Neural cell (in vitro differentiated cells): ENCODE results near the gene PEX11B. TPM values are rescaled to one million over a fixed set of nuclear protein-coding genes. Genes with fewer than 3 reads are reported as not detected.

Experiments
- H2AFZ ChIP-seq: fragments of 200-600, 300-800 bp; sonication (generic), shearing (Covaris generic); 2 replicates; pipeline ENCODE4 v1.6.0; 2014; ENCODE audit warnings: low read depth, mild to moderate bottlenecking, antibody characterized with exemption, low read length, moderate library complexity
- H3F3A ChIP-seq: fragments of 200-600 bp; shearing (Covaris generic); 2 replicates; pipeline ENCODE4 v1.6.1; 2016; ENCODE audit warnings: mild to moderate bottlenecking, moderate library complexity, mixed read lengths, antibody characterized with exemption, low read length; ENCODE audit not compliant: insufficient read depth, poor library complexity, severe bottlenecking
- H3K27ac ChIP-seq: fragments of 200-600, 300-800 bp; sonication (generic), shearing (Covaris generic); 2 replicates; pipeline ENCODE4 v1.5.1; 2014; ENCODE audit warnings: mild to moderate bottlenecking, low read length, moderate library complexity
- H3K27me3 ChIP-seq: fragments of 300-800, 200-600 bp; sonication (generic), shearing (Covaris generic); 2 replicates; pipeline ENCODE4 v1.6.0; 2014; ENCODE audit warnings: mild to moderate bottlenecking, low read depth, low read length, moderate library complexity; ENCODE audit not compliant: insufficient read depth
- H3K36me3 ChIP-seq: fragments of 300-800, 200-600 bp; sonication (generic), shearing (Covaris generic); 2 replicates; pipeline ENCODE4 v1.5.1; 2014; ENCODE audit warnings: mild to moderate bottlenecking, antibody characterized with exemption, low read length, moderate library complexity; ENCODE audit not compliant: insufficient read depth
- H3K4me2 ChIP-seq: fragments of 300-800, 200-600 bp; sonication (generic), shearing (Covaris generic); 2 replicates; pipeline ENCODE4 v1.6.0; 2014; ENCODE audit warnings: mild to moderate bottlenecking, low read length
- H3K4me3 ChIP-seq: fragments of 300-800, 200-600 bp; sonication (generic), shearing (Covaris generic); 2 replicates; pipeline ENCODE4 v1.5.1; 2014; ENCODE audit warnings: mild to moderate bottlenecking, low read length, moderate library complexity
- H3K79me2 ChIP-seq: fragments of 200-600 bp; shearing (Covaris generic); replicated peaks from 2 replicates; pipeline ENCODE4 v1.6.0; 2014; ENCODE audit warnings: mild to moderate bottlenecking, low read length, moderate library complexity; ENCODE audit not compliant: insufficient read depth
- H3K9ac ChIP-seq: fragments of 300-800, 200-600 bp; sonication (generic), shearing (Covaris generic); 2 replicates; pipeline ENCODE4 v1.6.1; 2016; ENCODE audit warnings: mild to moderate bottlenecking, low read length, mixed read lengths
- H3K9me2 ChIP-seq: fragments of 200-600 bp; shearing (Covaris generic); 2 replicates; pipeline ENCODE4 v1.6.1; 2016; ENCODE audit warnings: mild to moderate bottlenecking, low read length, mixed read lengths; ENCODE audit not compliant: insufficient read depth
- H3K9me3 ChIP-seq: fragments of 200-600, 300-800 bp; sonication (generic), shearing (Covaris generic); 2 replicates; pipeline ENCODE4 v1.6.1; 2016; ENCODE audit warnings: mild to moderate bottlenecking, mixed run types, low read length, moderate library complexity, mixed read lengths
- H4K20me1 ChIP-seq: fragments of 200-600 bp; shearing (Covaris generic); 2 replicates; pipeline ENCODE4 v1.6.1; 2016; ENCODE audit warnings: mild to moderate bottlenecking, mixed run types; ENCODE audit not compliant: insufficient read depth
- EP300 ChIP-seq: fragments of 450-650 bp; conservative IDR thresholded peaks from 2 replicates; pipeline ENCODE4 v1.6.1; 2014; ENCODE audit warnings: antibody characterized with exemption, mild to moderate bottlenecking, moderate library complexity; ENCODE audit not compliant: poor library complexity, severe bottlenecking
- EZH2 ChIP-seq: fragments of 200-600, 300-800 bp; shearing (Covaris generic), sonication (generic); IDR thresholded peaks from 2 replicates; pipeline ENCODE4 v1.6.1; 2014; ENCODE audit warnings: antibody characterized with exemption, low read length, borderline replicate concordance, mild to moderate bottlenecking; ENCODE audit not compliant: insufficient read depth, poor library complexity, severe bottlenecking
- MXI1 ChIP-seq: fragments of 450-650 bp; conservative IDR thresholded peaks from 2 replicates; pipeline ENCODE4 v1.6.1; 2014; ENCODE audit warnings: antibody characterized with exemption, mild to moderate bottlenecking; ENCODE audit not compliant: poor library complexity, severe bottlenecking
- POLR2AphosphoS5 ChIP-seq: IDR thresholded peaks from 2 replicates; pipeline ENCODE4 v1.6.1; 2012
- RAD21 ChIP-seq: fragments of 450-650 bp; conservative IDR thresholded peaks from 2 replicates; pipeline ENCODE4 v1.6.1; 2014; ENCODE audit warnings: antibody characterized with exemption, mild to moderate bottlenecking, moderate library complexity
- REST ChIP-seq: IDR thresholded peaks from 2 replicates; pipeline ENCODE4 v1.6.1; 2012; ENCODE audit warnings: borderline replicate concordance
- SMC3 ChIP-seq: fragments of 450-650 bp; conservative IDR thresholded peaks from 2 replicates; pipeline ENCODE4 v1.6.1; 2014; ENCODE audit warnings: antibody characterized with exemption, mild to moderate bottlenecking, moderate library complexity; ENCODE audit not compliant: poor library complexity
- TAF1 ChIP-seq: IDR thresholded peaks from 2 replicates; pipeline ENCODE4 v1.6.1; 2012; ENCODE audit warnings: low read depth
- polyA plus RNA-seq: library from polyadenylated mRNA; depleted of rRNA; stranded (reverse); fragments of >200 nt; gene quantifications from 2 replicates; pipeline ENCODE4 v1.2.3, GENCODE V29; 2014
- TF ChIP-seq, protein P1 (sequence below): fragments of 450-650 bp; IDR thresholded peaks from 2 replicates; pipeline ENCODE4 v1.5.1; 2014; ENCODE audit warnings: antibody characterized with exemption, mild to moderate bottlenecking, moderate library complexity; ENCODE audit not compliant: poor library complexity, severe bottlenecking

PEX11B gene
- polyA plus RNA-seq, 1 donor from 2014 or later: 52.4 TPM

DNA sequence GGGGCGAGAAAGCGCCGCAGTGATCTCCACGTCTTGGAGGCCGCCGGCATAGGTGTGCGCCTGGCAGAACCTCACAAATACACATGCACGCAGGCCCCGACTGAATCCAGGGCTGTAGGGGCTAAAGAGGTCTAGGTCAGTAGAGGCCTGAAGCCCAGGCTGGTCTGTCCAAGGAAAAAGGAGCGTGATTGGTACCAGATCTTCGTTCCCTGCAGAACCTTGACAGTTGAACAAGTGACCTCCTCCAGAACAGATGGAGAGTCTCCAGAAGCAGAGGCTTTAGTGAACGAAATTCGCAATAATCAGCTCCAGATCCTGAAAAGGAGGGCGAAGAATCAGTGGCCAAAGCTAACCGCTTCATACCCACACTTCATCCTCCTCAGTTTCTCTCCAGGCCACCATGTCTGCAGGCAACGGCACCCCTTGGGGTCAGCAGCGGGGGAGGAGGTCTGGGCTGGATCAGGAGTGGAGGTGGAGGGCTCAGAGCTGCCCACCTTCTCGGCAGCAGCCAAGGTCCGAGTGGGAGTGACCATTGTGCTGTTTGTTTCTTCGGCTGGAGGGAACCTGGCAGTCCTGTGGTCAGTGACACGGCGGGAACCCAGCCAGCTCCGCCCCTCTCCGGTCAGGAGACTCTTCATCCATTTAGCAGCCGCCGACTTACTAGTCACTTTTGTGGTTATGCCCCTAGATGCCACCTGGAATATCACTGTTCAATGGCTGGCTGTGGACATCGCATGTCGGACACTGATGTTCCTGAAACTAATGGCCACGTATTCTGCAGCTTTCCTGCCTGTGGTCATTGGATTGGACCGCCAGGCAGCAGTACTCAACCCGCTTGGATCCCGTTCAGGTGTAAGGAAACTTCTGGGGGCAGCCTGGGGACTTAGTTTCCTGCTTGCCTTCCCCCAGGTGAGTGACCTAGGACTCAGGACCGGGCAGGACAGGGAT lies 749 bp upstream of the PEX11B start:
- Histone ChIP-seq H3K9me2 (no peaks in the 10 kb centered on the region), H3K27me3 (no peaks in the 10 kb centered on the region), H4K20me1 (no peaks in the 10 kb centered on the region), H3K4me3 (peak overlapping the region; percentile 79), H3K27ac (peak overlapping the region; percentile 73), H3K4me2 (peak overlapping the region; percentile 31), H3K9me3 (no peaks in the 10 kb centered on the region), H2AFZ (peak overlapping the region; percentile 71), H3K36me3 (no peaks in the 10 kb centered on the region), H3K9ac (peak overlapping the region; percentile 74), H3F3A (no peaks in the 10 kb centered on the region), H3K79me2 (no peaks in the 10 kb centered on the region)
- TF ChIP-seq RAD21 (no peak), TAF1 (peak; percentile 31), MXI1 (peak; percentile 72), POLR2AphosphoS5 (no peak), SMC3 (no peak), EZH2 (no peak), EP300 (no peak), REST (no peak)
- TF ChIP-seq, protein P1, sequence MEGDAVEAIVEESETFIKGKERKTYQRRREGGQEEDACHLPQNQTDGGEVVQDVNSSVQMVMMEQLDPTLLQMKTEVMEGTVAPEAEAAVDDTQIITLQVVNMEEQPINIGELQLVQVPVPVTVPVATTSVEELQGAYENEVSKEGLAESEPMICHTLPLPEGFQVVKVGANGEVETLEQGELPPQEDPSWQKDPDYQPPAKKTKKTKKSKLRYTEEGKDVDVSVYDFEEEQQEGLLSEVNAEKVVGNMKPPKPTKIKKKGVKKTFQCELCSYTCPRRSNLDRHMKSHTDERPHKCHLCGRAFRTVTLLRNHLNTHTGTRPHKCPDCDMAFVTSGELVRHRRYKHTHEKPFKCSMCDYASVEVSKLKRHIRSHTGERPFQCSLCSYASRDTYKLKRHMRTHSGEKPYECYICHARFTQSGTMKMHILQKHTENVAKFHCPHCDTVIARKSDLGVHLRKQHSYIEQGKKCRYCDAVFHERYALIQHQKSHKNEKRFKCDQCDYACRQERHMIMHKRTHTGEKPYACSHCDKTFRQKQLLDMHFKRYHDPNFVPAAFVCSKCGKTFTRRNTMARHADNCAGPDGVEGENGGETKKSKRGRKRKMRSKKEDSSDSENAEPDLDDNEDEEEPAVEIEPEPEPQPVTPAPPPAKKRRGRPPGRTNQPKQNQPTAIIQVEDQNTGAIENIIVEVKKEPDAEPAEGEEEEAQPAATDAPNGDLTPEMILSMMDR: no peak

DNA sequence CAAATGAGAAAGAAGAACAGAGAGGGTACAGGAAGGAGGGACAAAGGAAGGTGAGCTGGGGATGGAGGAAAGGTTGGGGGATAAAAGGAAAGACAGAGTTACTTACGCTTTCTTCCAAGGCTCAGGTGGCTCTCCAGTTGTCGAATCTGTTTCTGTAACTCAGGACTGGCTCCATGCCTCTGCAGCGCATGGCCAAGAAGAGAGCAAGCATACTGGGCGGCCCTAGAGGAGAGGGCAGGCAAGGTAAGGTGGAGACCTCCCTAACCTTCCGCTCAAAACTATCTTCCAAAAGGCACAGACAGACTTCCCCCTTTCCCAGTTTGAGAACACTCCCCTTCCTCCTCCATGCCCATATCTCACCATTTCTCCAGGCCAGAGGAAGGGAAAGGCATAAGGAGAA lies 922 bp downstream of the PEX11B start:
- H3K79me2 ChIP-seq: no peaks in the 10 kb centered on the region
- no peaks in the 10 kb centered on the region for H3K9me3 ChIP-seq
- H3K9me2 ChIP-seq: no peaks in the 10 kb centered on the region
- peak overlapping the region; percentile 79 for H3K4me3 ChIP-seq
- H3F3A ChIP-seq: no peaks in the 10 kb centered on the region
- no peak overlapping the region for H3K27ac ChIP-seq
- H3K36me3 ChIP-seq: no peaks in the 10 kb centered on the region
- TF ChIP-seq POLR2AphosphoS5 (no peak), EZH2 (no peak), SMC3 (no peak), TAF1 (no peak)
- H3K9ac ChIP-seq: peak overlapping the region; percentile 74
- peak overlapping the region; percentile 87 for H3K4me2 ChIP-seq
- no peak overlapping the region for H2AFZ ChIP-seq
- H4K20me1 ChIP-seq: no peaks in the 10 kb centered on the region
- H3K27me3 ChIP-seq: no peaks in the 10 kb centered on the region
